ENCODE data around the gene GATB.

GATB gene

GRCh38 chr4:151799417-151800012, 38.7 kb upstream of the GATB start:
- no peak for DNase-seq (ENCODE audit: extremely low spot score)
- TF ChIP-seq CTCF (IDR thresholded peaks at IDR 0.05; ENCODE audit: control extremely low read depth, extremely low read depth, low read depth, missing control alignments), result no peak
- CTCF ChIA-PET, result interaction anchor here (0.9 to 2.7 kb wide), 9 partner anchors 9 to 233 kb away, joined by 3 to 31 read pairs (median 4); no protein-coding TSS in a partner anchor
- POLR2A ChIA-PET, result interaction anchor here (0.6 kb wide), 1 partner anchor 562 kb away, joined by 8 read pairs; no protein-coding TSS in a partner anchor

- CTCF ChIA-PET, result interaction anchor here (0.9 to 2.7 kb wide), 8 partner anchors 9 to 85 kb away, joined by 3 to 31 read pairs (median 4); no protein-coding TSS in a partner anchor
Measured at GRCh38 chr4:151798678-151799416, 38.0 kb upstream of the GATB start.

GRCh38 chr4:151797853-151798252, 37.0 kb upstream of the GATB start:
- TF ChIP-seq CTCF (IDR thresholded peaks at IDR 0.05; ENCODE audit: control extremely low read depth, extremely low read depth, low read depth, missing control alignments), result no peak
- POLR2A ChIA-PET, result no interaction called here
- CTCF ChIA-PET, result interaction anchor here (1.2 to 1.9 kb wide), 2 partner anchors 26 to 54 kb away, joined by 4 read pairs; no protein-coding TSS in a partner anchor
- no peak for DNase-seq (ENCODE audit: extremely low spot score)

More at GRCh38 chr4:151798678-151799416, 38.0 kb upstream of the GATB start:
- peak; percentile 30 for DNase-seq (ENCODE audit: extremely low spot score)
- no peak for TF ChIP-seq CTCF (IDR thresholded peaks at IDR 0.05; ENCODE audit: control extremely low read depth, extremely low read depth, low read depth, missing control alignments)
- POLR2A ChIA-PET, result interaction anchor here (0.6 kb wide), 1 partner anchor 563 kb away, joined by 8 read pairs; no protein-coding TSS in a partner anchor

- POLR2A ChIA-PET, result no interaction called here
- CTCF ChIA-PET, result interaction anchor here (1.7 to 1.9 kb wide), 2 partner anchors 27 to 37 kb away, joined by 4 read pairs; partner anchors contain the start of gene GATB
- no peak for TF ChIP-seq CTCF (IDR thresholded peaks at IDR 0.05; ENCODE audit: control extremely low read depth, extremely low read depth, low read depth, missing control alignments)
- no peak for DNase-seq (ENCODE audit: extremely low spot score)
Measured at GRCh38 chr4:151797131-151797530, 36.3 kb upstream of the GATB start.

GRCh38 chr4:151796106-151796505, 35.3 kb upstream of the GATB start:
- CTCF ChIA-PET, result interaction anchor here (1.6 to 1.7 kb wide), 2 partner anchors 8 to 36 kb away, joined by 4 read pairs; partner anchors contain the start of gene GATB
- DNase-seq (ENCODE audit: extremely low spot score), result no peak
- POLR2A ChIA-PET, result no interaction called here
- no peak for TF ChIP-seq CTCF (IDR thresholded peaks at IDR 0.05; ENCODE audit: control extremely low read depth, extremely low read depth, low read depth, missing control alignments)

- POLR2A ChIA-PET, result interaction anchor here (0.7 kb wide), 1 partner anchor 13 kb away, joined by 6 read pairs; no protein-coding TSS in a partner anchor
- CTCF ChIA-PET, result interaction anchor here (1.2 to 2.5 kb wide), 4 partner anchors 9 to 22 kb away, joined by 3 to 14 read pairs (median 5); no protein-coding TSS in a partner anchor
- no peak for TF ChIP-seq CTCF (IDR thresholded peaks at IDR 0.05; ENCODE audit: control extremely low read depth, extremely low read depth, low read depth, missing control alignments)
- no peak for DNase-seq (ENCODE audit: extremely low spot score)
Measured at GRCh38 chr4:151792995-151793394, 32.2 kb upstream of the GATB start.
